GM21390 (cell line): ENCODE data around the gene USP37.

Experiments
- ATAC-seq: cut with Tn5 transposase; IDR thresholded peaks from one replicate; pipeline ENCODE4 v1.9.1; 2021; ENCODE audit not compliant: unreplicated experiment

The USP37 gene

GRCh38 chr2:218568190-218569037 lies at the start of gene USP37, which contains the start of gene CNOT9:
TSS of gene USP37 (minus strand) at chr2:218568351. CDS start at chr2:218558653, 9,698 bp downstream.
TSS of gene CNOT9 (plus strand) at chr2:218568839. CDS start at chr2:218568955, 116 bp downstream.
- peak; percentile 73 for ATAC-seq

GRCh38 chr2:218615868-218616315 lies 47.7 kb upstream of the USP37 start:
- ATAC-seq, result no peak

- ATAC-seq, result no peak
Observed at GRCh38 chr2:218607436-218608115, 39.4 kb upstream of the USP37 start, which contains the start of gene PLCD4. TSS of gene PLCD4 (plus strand) at chr2:218607899. CDS start at chr2:218615740, 7,841 bp downstream.

GRCh38 chr2:218605432-218605831 lies 37.3 kb upstream of the USP37 start:
- no peak for ATAC-seq

- ATAC-seq, result no peak
Observed at GRCh38 chr2:218585541-218585940, 17.4 kb upstream of the USP37 start.

GRCh38 chr2:218583983-218584850 lies 16.1 kb upstream of the USP37 start:
- no peak for ATAC-seq

GRCh38 chr2:218582076-218582475 lies 13.9 kb upstream of the USP37 start:
- peak; percentile 69 for ATAC-seq

- ATAC-seq, result no peak
Observed at GRCh38 chr2:218578272-218578877, 10.2 kb upstream of the USP37 start.

GRCh38 chr2:218577482-218578220 lies 9.5 kb upstream of the USP37 start:
- ATAC-seq, result no peak

- no peak for ATAC-seq
Observed at GRCh38 chr2:218576854-218577253, 8.7 kb upstream of the USP37 start.

- no peak for ATAC-seq
Observed at GRCh38 chr2:218570850-218571249, 2.7 kb upstream of the USP37 start.

- no peak for ATAC-seq
Observed at GRCh38 chr2:218569661-218570500, 1.7 kb upstream of the USP37 start.

- peak; percentile 13 for ATAC-seq
Observed at GRCh38 chr2:218569038-218569431, 884 bp upstream of the USP37 start.

- ATAC-seq, result peak; percentile 49
Observed at GRCh38 chr2:218567797-218568189, 358 bp downstream of the USP37 start.

GRCh38 chr2:218566296-218566695 lies 1.9 kb downstream of the USP37 start:
- ATAC-seq, result no peak

GRCh38 chr2:218564056-218564455 lies 4.1 kb downstream of the USP37 start:
- ATAC-seq, result no peak

- ATAC-seq, result no peak
Observed at GRCh38 chr2:218558986-218559385, 9.2 kb downstream of the USP37 start.

GRCh38 chr2:218557941-218558340 lies 10.2 kb downstream of the USP37 start:
- ATAC-seq, result no peak

- no peak for ATAC-seq
Observed at GRCh38 chr2:218555527-218555926, 12.6 kb downstream of the USP37 start.
